GM23338 (cell line): Measurements from ENCODE around the gene MTHFSD. TPM values are rescaled to one million over a fixed set of nuclear protein-coding genes. Genes with fewer than 3 reads are reported as not detected.

ENCODE experiments used
- ATAC-seq: fragments of 200-7000 bp; cut with Tn5 transposase; 3 replicates; pipeline ENCODE4 v1.9.1; 2020
- DNase-seq: peaks from one replicate; pipeline ENCODE4 v3.0.0-alpha.2; 2015; ENCODE audit warnings: low spot score
- H2AFZ ChIP-seq: fragments of 200-600 bp; sonication (generic); 2 replicates; pipeline ENCODE4 v1.8.0; 2016; ENCODE audit warnings: antibody characterized with exemption, mild to moderate bottlenecking, moderate library complexity
- H3F3A ChIP-seq: fragments of 200-600 bp; sonication (generic); replicated peaks from 2 replicates; pipeline ENCODE4 v1.8.0; 2017; ENCODE audit warnings: antibody characterized with exemption, mixed run types, low read depth
- H3K27ac ChIP-seq: fragments of 200-600 bp; sonication (generic); 2 replicates; pipeline ENCODE4 v1.6.1; 2016; ENCODE audit warnings: low read depth
- H3K27me3 ChIP-seq: fragments of 200-600 bp; sonication (generic); 2 replicates; pipeline ENCODE4 v1.8.0; 2016; ENCODE audit warnings: mild to moderate bottlenecking, mixed run types, moderate library complexity; ENCODE audit not compliant: insufficient read depth
- H3K36me3 ChIP-seq: fragments of 200-600 bp; sonication (generic); 2 replicates; pipeline ENCODE4 v1.8.0; 2016; ENCODE audit warnings: mild to moderate bottlenecking; ENCODE audit not compliant: insufficient read depth
- H3K4me1 ChIP-seq: fragments of 200-600 bp; sonication (generic); 2 replicates; pipeline ENCODE4 v1.8.0; 2016; ENCODE audit warnings: mild to moderate bottlenecking, moderate library complexity; ENCODE audit not compliant: insufficient read depth
- H3K4me2 ChIP-seq: fragments of 200-600 bp; sonication (generic); 2 replicates; pipeline ENCODE4 v1.7.1; 2017; ENCODE audit warnings: mixed run types
- H3K4me3 ChIP-seq: fragments of 200-600 bp; sonication (generic); 2 replicates; pipeline ENCODE4 v1.6.1; 2016; ENCODE audit warnings: mixed run types
- H3K79me2 ChIP-seq: fragments of 200-600 bp; sonication (generic); replicated peaks from 2 replicates; pipeline ENCODE4 v1.8.0; 2017; ENCODE audit warnings: mild to moderate bottlenecking; ENCODE audit not compliant: insufficient read depth
- H3K9me2 ChIP-seq: fragments of 200-600 bp; sonication (generic); 2 replicates; pipeline ENCODE4 v1.8.0; 2017; ENCODE audit not compliant: insufficient read depth
- H4K20me1 ChIP-seq: fragments of 200-600 bp; sonication (generic); replicated peaks from 2 replicates; pipeline ENCODE4 v1.8.0; 2017; ENCODE audit warnings: mild to moderate bottlenecking; ENCODE audit not compliant: insufficient read depth
- H3K27ac Mint-ChIP-seq: 2 replicates; pipeline ENCODE4 v1.8.0; 2020; ENCODE audit warnings: inconsistent platforms, mild to moderate bottlenecking, moderate library complexity, mixed read lengths
- H3K27me3 Mint-ChIP-seq: 3 replicates; pipeline ENCODE4 v1.8.0; 2022; ENCODE audit warnings: low read depth, mild to moderate bottlenecking, moderate library complexity, mixed read lengths, inconsistent platforms; ENCODE audit not compliant: insufficient read depth, poor library complexity
- H3K36me3 Mint-ChIP-seq: 3 replicates; pipeline ENCODE4 v1.8.0; 2021; ENCODE audit warnings: low read depth, mild to moderate bottlenecking, inconsistent platforms, moderate library complexity, mixed read lengths
- H3K4me1 Mint-ChIP-seq: 3 replicates; pipeline ENCODE4 v1.8.0; 2020; ENCODE audit warnings: mild to moderate bottlenecking, inconsistent platforms, mixed read lengths
- H3K4me3 Mint-ChIP-seq: 3 replicates; pipeline ENCODE4 v1.8.0; 2021; ENCODE audit warnings: moderate library complexity, mild to moderate bottlenecking, inconsistent platforms, mixed read lengths
- H3K9me3 Mint-ChIP-seq: 3 replicates; pipeline ENCODE4 v1.8.0; 2020; ENCODE audit warnings: moderate library complexity, mild to moderate bottlenecking, inconsistent platforms, mixed read lengths
- EZH2 ChIP-seq: fragments of 200-600 bp; sonication (generic); IDR thresholded peaks from one replicate; pipeline ENCODE4 v1.8.0; 2017; ENCODE audit warnings: antibody characterized with exemption, mild to moderate bottlenecking, low read depth; ENCODE audit not compliant: unreplicated experiment
- NANOG ChIP-seq: IDR thresholded peaks from 2 replicates; pipeline ENCODE4 v1.6.1; 2016; ENCODE audit warnings: antibody characterized with exemption, borderline replicate concordance
- REST ChIP-seq: IDR thresholded peaks from one replicate; pipeline ENCODE4 v1.6.1; 2018; ENCODE audit warnings: antibody characterized with exemption; ENCODE audit not compliant: unreplicated experiment
- ZNF331 ChIP-seq: fragments of 250-450 bp; sonication (Bioruptor Pico); IDR thresholded peaks from 2 replicates; pipeline ENCODE4 v1.5.0; 2020; ENCODE audit warnings: low read depth, mild to moderate bottlenecking, moderate library complexity
- ZNF462 ChIP-seq: fragments of 250-450 bp; sonication (Bioruptor Pico); IDR thresholded peaks from 2 replicates; pipeline ENCODE4 v1.5.0; 2020; ENCODE audit warnings: mild to moderate bottlenecking, moderate library complexity
- polyA plus RNA-seq: library from polyadenylated mRNA; unstranded; fragments of >200 nt; fragmentation: Nextera tagmentation; extraction: Ambion mirVana; gene quantifications from 2 replicates; pipeline ENCODE4 v1.2.1, GENCODE V29; 2016
- total RNA-seq: library from RNA; depleted of rRNA; stranded (reverse); fragments of >200 nt; shearing (Covaris generic); gene quantifications from 2 replicates; pipeline ENCODE4 v1.2.3, GENCODE V29; 2014

The MTHFSD gene
- total and polyA plus RNA-seq, 2 experiments from 2014 or later, result 7.2 to 8.1 TPM

GRCh38 chr16:86504315-86505184 is 50.5 kb downstream of the MTHFSD start (continued):
- TF ChIP-seq ZNF462 (CRISPR knock-in tag) (no peak), REST (no peak), ZNF331 (CRISPR knock-in tag) (no peak)

- Histone ChIP-seq H3K9me2 (no peaks in the 10 kb centered on the region), H3K4me2 (no peak overlapping the region), H3K27me3 (peaks cover 100% of the 10 kb centered on the region), H3F3A (peaks cover 29% of the 10 kb centered on the region; the same call in 1 of the 2 replicates), H3K36me3 (no peaks in the 10 kb centered on the region), H2AFZ (no peak overlapping the region), H3K79me2 (no peaks in the 10 kb centered on the region), H3K4me3 (no peak overlapping the region), H4K20me1 (peaks cover 43% of the 10 kb centered on the region), H3K4me1 (peaks cover 49% of the 10 kb centered on the region), H3K27ac (no peak overlapping the region)
- Mint-ChIP-seq H3K9me3 (peaks cover 11% of the 10 kb centered on the region; the same call in 2 of the 3 replicates), H3K4me3 (no peak overlapping the region), H3K36me3 (no peaks in the 10 kb centered on the region; the same call in 2 of the 3 replicates), H3K4me1 (peaks cover 44% of the 10 kb centered on the region), H3K27me3 (peaks cover 99% of the 10 kb centered on the region), H3K27ac (no peak overlapping the region)
- ATAC-seq (no peak), DNase-seq (no peak)
- TF ChIP-seq EZH2, result peak; percentile 68
- no peak for TF ChIP-seq NANOG
- TF ChIP-seq ZNF331 (CRISPR knock-in tag), result no peak
Observed at GRCh38 chr16:86503830-86504229, 51.2 kb downstream of the MTHFSD start.
